ENCODE data around the gene PCNA.

The PCNA gene

GRCh38 chr20:5069141-5069806 is 50.5 kb downstream of the PCNA start:
- in situ Hi-C loops (cut with MboI; ENCODE audit: low sequenced_read_pairs), result no loop called here

DNA sequence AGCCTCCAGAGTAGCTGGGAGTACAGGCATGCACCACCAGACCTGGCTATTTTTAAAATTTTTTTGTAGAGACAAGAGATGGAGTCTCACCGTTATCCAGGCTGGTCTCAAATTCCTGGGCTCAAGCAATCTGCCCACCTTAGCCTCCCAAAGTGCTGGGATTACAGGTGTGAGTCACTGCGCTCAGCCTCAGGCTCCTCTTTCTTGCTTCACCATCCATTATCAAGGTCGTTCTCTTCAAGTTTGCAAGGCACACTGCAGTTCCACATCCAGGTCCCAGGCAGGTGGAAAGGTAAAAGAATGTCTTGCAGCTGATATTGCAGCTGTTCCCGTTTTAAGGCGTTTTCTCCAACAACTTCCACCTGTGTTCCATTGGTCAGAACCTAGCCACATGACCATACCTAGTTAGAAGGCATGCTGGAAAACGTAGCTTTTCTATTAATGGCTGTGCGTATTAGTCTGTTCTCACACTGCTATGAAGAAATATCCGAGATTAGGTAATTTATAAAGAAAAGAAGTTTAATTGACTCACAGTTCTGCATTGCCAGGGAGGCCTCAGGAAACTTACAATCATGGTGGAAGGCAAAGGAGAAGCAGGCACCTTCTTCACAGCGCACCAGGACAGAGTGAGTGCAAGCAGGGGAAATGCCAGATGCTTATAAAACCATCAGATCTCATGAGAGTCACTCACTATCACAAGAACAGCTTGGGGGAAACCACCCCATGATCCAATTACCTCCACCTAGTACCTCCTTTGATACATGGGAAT is 51.7 kb downstream of the PCNA start:
- in situ Hi-C loops (cut with MboI; ENCODE audit: low sequenced_read_pairs), result no loop called here

DNA sequence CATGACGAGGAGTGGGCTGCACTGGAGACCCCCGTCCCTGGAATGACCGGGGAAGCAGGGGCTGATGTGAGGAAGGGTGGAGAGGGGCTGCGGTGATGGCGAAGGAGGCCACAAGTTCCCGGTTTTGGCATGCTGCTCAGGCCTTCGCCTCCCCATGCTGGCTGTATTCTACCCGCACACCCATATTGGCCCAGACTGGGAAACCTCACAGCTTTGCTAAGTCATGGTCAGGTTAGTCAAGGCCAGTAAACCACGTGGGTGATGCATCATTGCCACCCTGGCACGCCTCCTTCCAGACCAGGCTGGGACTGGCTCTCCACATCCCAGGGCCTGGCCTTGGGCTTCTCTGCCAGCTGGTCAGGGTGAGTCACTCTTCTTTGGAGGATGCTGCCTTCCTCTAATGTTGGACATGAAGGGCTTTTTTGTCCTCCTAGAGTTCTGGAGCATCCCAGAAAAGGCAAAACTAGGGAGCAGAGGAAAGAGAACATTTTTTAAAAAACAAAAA is 53.8 kb downstream of the PCNA start:
- in situ Hi-C loops (cut with MboI; ENCODE audit: low sequenced_read_pairs), result no loop called here

DNA sequence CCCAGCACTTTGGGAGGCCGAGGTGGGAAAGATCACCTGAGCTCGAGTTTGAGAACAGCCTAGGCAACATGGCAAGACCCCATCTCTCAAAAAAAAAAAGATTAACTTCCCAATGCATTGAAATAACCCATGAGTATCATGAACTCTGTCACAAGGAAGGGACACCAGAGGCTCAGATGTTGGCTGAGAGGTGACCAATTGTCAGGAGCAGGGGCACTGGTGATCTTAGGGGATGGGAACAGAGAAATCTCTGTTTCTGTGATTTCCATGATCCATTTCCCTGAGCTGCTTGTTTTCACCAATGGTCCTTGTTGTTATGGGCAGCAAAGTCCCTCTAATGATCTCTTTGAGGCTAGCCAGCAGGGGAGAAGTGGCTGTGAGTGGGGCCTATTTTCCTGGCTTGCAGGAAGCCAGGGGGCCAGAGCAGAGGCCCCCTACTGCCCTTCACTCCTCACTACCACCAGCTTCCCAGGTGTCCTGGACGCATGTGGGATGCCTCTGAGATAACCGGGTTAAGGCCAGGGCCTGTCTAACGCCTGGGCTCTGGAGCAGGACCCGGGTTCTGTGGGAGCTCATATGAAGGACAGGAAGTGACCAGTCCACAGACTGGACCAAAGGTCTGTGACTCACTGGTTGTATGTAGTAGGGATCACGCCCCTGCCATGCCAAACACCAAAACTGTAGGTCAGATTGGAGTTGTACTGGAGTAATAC is 54.4 kb downstream of the PCNA start:
- in situ Hi-C loops (cut with MboI; ENCODE audit: low sequenced_read_pairs), result no loop called here
